Breast epithelium (tissue), 4 donors: ENCODE data around the gene STT3B. TPM values are rescaled to one million over a fixed set of nuclear protein-coding genes. Genes with fewer than 3 reads are reported as not detected.
"Not testable (repeated sequence)": the region's sequence is repeated elsewhere in the genome, so short reads cannot be mapped to it uniquely, and the experiment has no call there.

Source experiments
- DNase-seq, 2 donors: peaks; one replicate each; pipeline ENCODE4 v3.0.0-alpha.2; 2019; ENCODE audit warnings: low spot score in 2 of 2
- H3K27ac ChIP-seq, 2 donors: fragments of 200-600 bp; sonication (generic) in 1 of 2; one replicate each; pipeline ENCODE4 v1.5.1; 2016 to 2019; ENCODE audit warnings: mild to moderate bottlenecking in 1 of 2
- H3K27me3 ChIP-seq, 2 donors: fragments of 200-600 bp; sonication (generic) in 1 of 2; one replicate each; pipeline versions ENCODE4 v1.5.1 to v1.6.0; 2017 to 2019; ENCODE audit warnings: control low read depth in 1 of 2, mild to moderate bottlenecking in 1 of 2
- H3K36me3 ChIP-seq: fragments of 200-600 bp; one replicate; pipeline ENCODE4 v1.5.1; 2019
- H3K4me1 ChIP-seq, 2 donors: fragments of 200-600 bp; sonication (generic); one replicate each; pipeline ENCODE4 v1.5.1; 2016 to 2019; ENCODE audit warnings: control low read depth in 1 of 2
- H3K4me3 ChIP-seq, 3 donors: fragments of 200-600 bp; sonication (generic); 1 replicate in 2 of 3; 2 replicates in 1 of 3; pipeline ENCODE4 v1.5.1; 2016 to 2019; ENCODE audit warnings: mild to moderate bottlenecking in 3 of 3, moderate library complexity in 2 of 3
- H3K9me3 ChIP-seq, 2 donors: fragments of 200-600 bp; sonication (generic) in 1 of 2; one replicate each; pipeline ENCODE4 v1.5.1; 2016 to 2019; ENCODE audit warnings: control low read depth in 1 of 2
- POLR2A ChIP-seq: fragments of 450-650 bp; IDR thresholded peaks from one replicate; pipeline ENCODE4 v1.6.1; 2016; ENCODE audit warnings: antibody characterized with exemption, mild to moderate bottlenecking, moderate library complexity
- POLR2AphosphoS5 ChIP-seq, 3 donors: sonication (generic); formaldehyde crosslinking; IDR thresholded peaks; one replicate each; pipeline ENCODE4 v1.6.1; 2017; ENCODE audit warnings: antibody characterized with exemption in 3 of 3
- intact Hi-C: fragments of 100-400 bp; cut with DNase I; formaldehyde crosslinking; loops from one replicate; pipeline ENCODE4 v1.15.1; 2023; ENCODE audit warnings: low total_unique reads
- total RNA-seq, 3 donors: library from RNA; depleted of rRNA; stranded (reverse); fragments of >200 nt; gene quantifications; one replicate each; pipeline ENCODE4 v1.1.0, GENCODE V29; 2016
- TF ChIP-seq, protein P1 (sequence below), 3 donors: fragments of 450-650 bp; IDR thresholded peaks; one replicate each; pipeline ENCODE4 v1.5.1; 2016 to 2017; ENCODE audit warnings: antibody characterized with exemption in 3 of 3, mild to moderate bottlenecking in 3 of 3, moderate library complexity in 3 of 3

The STT3B gene
- total RNA-seq, 3 donors from 2014 or later = 93.5 to 132 (median 109) TPM

DNA sequence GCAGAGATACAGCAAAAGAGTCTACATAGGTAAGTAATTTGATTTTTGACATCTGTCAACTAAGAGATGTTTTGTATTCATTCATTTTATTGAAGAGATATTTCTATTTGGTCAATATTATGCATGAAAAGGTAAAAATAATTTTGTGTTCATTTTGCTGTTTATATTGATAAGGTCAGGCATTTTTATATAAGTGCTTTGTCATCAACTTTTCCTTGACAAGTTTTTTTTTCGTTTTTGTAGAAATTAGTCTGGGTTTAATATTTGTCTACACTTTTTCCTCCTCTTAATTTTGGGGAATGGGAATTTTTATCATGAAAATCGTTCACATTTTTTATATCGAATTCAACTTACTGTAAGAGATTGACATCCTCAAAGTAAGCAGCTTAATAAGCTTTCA lies 67.7 kb downstream of the STT3B start:
- no peaks in the 10 kb centered on the region for H3K9me3 ChIP-seq
- intact Hi-C loops = no loop called here
- H3K4me3 ChIP-seq = no peak overlapping the region
- TF ChIP-seq, protein P1, sequence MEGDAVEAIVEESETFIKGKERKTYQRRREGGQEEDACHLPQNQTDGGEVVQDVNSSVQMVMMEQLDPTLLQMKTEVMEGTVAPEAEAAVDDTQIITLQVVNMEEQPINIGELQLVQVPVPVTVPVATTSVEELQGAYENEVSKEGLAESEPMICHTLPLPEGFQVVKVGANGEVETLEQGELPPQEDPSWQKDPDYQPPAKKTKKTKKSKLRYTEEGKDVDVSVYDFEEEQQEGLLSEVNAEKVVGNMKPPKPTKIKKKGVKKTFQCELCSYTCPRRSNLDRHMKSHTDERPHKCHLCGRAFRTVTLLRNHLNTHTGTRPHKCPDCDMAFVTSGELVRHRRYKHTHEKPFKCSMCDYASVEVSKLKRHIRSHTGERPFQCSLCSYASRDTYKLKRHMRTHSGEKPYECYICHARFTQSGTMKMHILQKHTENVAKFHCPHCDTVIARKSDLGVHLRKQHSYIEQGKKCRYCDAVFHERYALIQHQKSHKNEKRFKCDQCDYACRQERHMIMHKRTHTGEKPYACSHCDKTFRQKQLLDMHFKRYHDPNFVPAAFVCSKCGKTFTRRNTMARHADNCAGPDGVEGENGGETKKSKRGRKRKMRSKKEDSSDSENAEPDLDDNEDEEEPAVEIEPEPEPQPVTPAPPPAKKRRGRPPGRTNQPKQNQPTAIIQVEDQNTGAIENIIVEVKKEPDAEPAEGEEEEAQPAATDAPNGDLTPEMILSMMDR (IDR thresholded peaks at IDR 0.05) = no peak
- TF ChIP-seq POLR2AphosphoS5 (IDR thresholded peaks at IDR 0.05) = no peak
- TF ChIP-seq POLR2A = no peak
- no peak for DNase-seq
- no peak overlapping the region for H3K27ac ChIP-seq
- H3K36me3 ChIP-seq = no peaks in the 10 kb centered on the region
- no peaks in the 10 kb centered on the region for H3K4me1 ChIP-seq
- no peaks in the 10 kb centered on the region for H3K27me3 ChIP-seq

DNA sequence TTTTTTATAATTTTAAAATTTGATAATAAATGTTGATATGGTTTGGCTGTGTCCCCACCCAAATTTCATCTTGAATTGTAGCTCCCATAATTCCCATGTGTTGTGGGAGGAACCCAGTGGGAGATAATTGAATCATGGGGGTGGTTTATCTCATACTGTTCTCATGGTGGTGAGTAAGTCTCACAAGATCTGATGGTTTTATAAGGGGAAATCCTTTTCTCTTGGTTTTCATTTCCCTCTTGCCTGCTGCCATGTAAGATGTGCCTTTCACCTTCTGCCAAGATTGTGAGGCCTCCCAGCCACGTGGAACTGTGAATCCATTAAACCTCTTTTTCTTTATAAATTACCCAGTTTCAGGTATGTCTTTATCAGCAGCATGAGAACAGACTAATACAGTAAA lies 72.6 kb downstream of the STT3B start:
- DNase-seq, H3K36me3 ChIP-seq, H3K4me3 ChIP-seq, H3K27ac ChIP-seq, H3K27me3 ChIP-seq, intact Hi-C loops, H3K4me1 ChIP-seq: not testable (repeated sequence)
- H3K9me3 ChIP-seq = peaks cover 10 to 17% of the 10 kb centered on the region in 2 donors

DNA sequence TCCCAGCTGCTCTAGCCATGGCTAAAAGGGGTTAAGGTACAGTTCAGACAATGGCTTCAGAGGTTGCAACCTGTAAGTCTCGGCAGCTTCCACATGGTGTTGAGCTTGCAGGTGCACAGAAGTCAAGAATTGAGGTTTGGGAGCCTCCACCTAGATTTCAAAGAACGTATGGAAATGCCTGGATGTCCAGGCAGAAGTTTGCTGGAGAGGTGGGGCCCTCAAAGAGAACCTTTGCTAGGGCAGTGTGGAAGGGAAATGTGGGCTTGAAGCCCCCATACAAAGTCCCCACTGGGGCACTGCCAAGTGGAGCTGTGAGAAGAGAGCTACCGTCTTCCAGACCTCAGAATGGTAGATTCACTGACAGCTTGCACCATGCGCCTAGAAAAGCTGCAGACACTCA lies 73.7 kb downstream of the STT3B start:
- Histone ChIP-seq H3K9me3 (peaks cover 10 to 17% of the 10 kb centered on the region in 2 donors), H3K27ac (no peak overlapping the region), H3K27me3 (no peaks in the 10 kb centered on the region), H3K4me1 (no peaks in the 10 kb centered on the region), H3K36me3 (no peaks in the 10 kb centered on the region), H3K4me3 (no peak overlapping the region)
- no peak for DNase-seq
- intact Hi-C loops = no loop called here
- no peak for TF ChIP-seq POLR2AphosphoS5 (IDR thresholded peaks at IDR 0.05)
- TF ChIP-seq, protein P1 (IDR thresholded peaks at IDR 0.05) = no peak
- TF ChIP-seq POLR2A = no peak

DNA sequence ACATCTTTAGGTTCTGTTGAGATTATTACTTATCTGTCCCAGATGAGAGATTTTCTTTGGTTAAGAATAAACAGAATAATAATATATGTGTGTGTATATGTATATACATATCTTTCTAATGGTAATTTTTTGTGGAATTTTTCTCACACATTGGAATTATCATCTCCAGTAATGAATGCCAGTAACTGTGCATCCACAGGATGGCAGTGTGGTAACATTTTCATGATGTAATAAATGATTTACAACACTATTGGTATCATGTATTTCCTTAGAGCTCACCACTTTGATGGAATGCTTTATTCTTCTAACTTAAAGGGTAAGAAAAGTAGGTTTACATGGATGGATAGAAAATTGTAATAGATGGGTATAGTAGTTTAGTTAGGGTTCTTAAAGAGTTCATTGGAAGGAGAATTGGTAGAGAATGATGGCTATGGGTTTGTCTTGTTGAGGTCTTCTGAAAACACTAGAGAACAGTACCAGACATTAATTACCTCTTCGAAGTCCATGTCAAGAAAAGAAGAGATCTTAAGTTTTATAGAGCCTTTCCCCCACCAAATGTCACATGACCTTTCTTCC lies 78.1 kb downstream of the STT3B start:
- no peaks in the 10 kb centered on the region for H3K4me1 ChIP-seq
- H3K9me3 ChIP-seq = peaks cover 10 to 16% of the 10 kb centered on the region in 2 donors
- intact Hi-C loops = no loop called here
- H3K27ac ChIP-seq = no peak overlapping the region
- TF ChIP-seq, protein P1 (IDR thresholded peaks at IDR 0.05) = peak in 2 of 3 donors; percentile 30 to 39
- TF ChIP-seq POLR2AphosphoS5 (IDR thresholded peaks at IDR 0.05) = no peak
- H3K36me3 ChIP-seq = no peaks in the 10 kb centered on the region
- DNase-seq = no peak
- no peaks in the 10 kb centered on the region for H3K27me3 ChIP-seq
- H3K4me3 ChIP-seq = no peak overlapping the region

DNA sequence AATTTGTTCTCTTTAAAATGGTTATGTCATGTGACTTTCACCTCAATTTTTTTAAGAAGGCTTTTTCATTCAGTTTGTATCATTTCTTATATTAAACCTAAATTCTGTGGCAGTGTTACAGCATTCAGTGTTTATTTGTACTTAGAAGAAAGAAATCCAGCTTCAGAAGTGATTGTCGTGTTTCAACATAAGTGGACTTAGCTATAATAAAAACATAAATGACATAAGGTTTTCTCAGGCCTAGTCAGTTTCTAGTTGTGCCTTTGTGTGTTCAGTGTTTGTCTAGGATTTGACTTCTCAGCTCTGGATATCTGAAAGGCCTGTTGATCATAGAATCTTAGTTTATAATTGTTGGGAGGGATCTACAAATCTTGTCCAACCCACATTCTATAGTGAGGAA lies 80.5 kb downstream of the STT3B start:
- Histone ChIP-seq H3K4me3 (no peak overlapping the region), H3K27ac (no peak overlapping the region), H3K9me3 (no peaks in the 10 kb centered on the region), H3K4me1 (no peaks in the 10 kb centered on the region), H3K36me3 (no peaks in the 10 kb centered on the region), H3K27me3 (no peaks in the 10 kb centered on the region)
- intact Hi-C loops = no loop called here
- no peak for DNase-seq
- TF ChIP-seq POLR2A = no peak
- TF ChIP-seq, protein P1 (IDR thresholded peaks at IDR 0.05) = no peak
- no peak for TF ChIP-seq POLR2AphosphoS5 (IDR thresholded peaks at IDR 0.05)

DNA sequence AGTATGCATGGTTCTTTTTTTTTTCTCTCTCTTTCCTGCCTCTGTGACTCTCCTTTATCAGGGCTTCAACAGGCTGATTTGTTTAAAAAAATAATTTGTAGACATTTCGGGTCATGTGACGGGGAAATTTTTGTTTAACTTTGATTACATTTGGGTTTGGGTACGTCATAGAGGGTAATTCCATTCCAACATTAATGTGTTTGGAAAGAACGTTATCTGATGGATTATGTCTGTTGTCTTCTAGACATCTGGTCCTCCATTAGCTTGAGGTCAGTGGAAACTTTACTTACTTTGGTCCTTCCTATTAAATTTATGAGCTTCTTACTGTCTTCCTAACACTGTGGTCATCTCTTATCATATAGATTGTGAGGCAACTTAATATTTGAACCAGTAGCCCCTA lies 80.9 kb downstream of the STT3B start:
- Histone ChIP-seq H3K36me3 (peaks cover 4% of the 10 kb centered on the region), H3K27ac (no peak overlapping the region), H3K4me1 (no peaks in the 10 kb centered on the region), H3K9me3 (no peaks in the 10 kb centered on the region), H3K4me3 (no peak overlapping the region), H3K27me3 (no peaks in the 10 kb centered on the region)
- intact Hi-C loops = no loop called here
- TF ChIP-seq POLR2AphosphoS5 (IDR thresholded peaks at IDR 0.05) (no peak), POLR2A (no peak)
- TF ChIP-seq, protein P1 (IDR thresholded peaks at IDR 0.05) = no peak
- DNase-seq = no peak
